ENCODE measurements around the gene ZNF521.

DNA sequence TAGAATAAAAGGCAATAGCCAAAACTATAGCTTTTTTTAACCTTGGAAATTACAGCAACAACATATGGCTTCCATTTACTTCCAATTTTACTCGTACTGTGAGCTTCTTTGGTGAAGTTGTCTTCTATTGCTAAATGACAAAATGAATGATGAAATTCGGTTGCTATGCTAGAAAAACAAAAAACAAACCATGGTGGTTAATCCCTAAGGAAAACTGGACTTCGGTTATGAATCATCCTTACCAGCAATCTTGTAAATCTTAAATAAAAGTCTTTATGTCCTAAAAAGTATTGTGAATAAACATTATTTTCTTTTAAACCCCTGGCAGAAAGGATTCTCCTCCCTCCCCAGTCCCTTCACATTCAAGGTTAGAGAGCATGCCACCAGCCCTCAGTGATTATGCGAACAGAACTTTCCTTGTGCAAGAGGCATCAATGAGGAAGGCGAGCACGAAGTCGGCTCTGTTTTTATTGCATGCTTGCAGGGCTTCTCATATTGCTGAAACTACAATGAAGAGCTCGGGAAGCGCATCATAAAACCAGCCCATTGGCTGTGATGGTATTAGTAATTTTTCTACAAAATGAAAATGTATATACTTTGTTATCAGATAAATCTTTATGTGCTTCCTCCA lies 62.9 kb downstream of the ZNF521 start:
- TF ChIP-seq, protein P1, sequence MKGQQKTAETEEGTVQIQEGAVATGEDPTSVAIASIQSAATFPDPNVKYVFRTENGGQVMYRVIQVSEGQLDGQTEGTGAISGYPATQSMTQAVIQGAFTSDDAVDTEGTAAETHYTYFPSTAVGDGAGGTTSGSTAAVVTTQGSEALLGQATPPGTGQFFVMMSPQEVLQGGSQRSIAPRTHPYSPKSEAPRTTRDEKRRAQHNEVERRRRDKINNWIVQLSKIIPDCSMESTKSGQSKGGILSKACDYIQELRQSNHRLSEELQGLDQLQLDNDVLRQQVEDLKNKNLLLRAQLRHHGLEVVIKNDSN (IDR thresholded peaks at IDR 0.05): no peak
- TF ChIP-seq RAD21 (IDR thresholded peaks at IDR 0.05; ENCODE audit: low read depth): no peak
- no peak for TF ChIP-seq EP300 (IDR thresholded peaks at IDR 0.05; ENCODE audit: borderline replicate concordance)
- TF ChIP-seq YY1 (IDR thresholded peaks at IDR 0.05; ENCODE audit: low read depth): no peak
- TF ChIP-seq MAX (IDR thresholded peaks at IDR 0.05): no peak
- TF ChIP-seq, protein P2, sequence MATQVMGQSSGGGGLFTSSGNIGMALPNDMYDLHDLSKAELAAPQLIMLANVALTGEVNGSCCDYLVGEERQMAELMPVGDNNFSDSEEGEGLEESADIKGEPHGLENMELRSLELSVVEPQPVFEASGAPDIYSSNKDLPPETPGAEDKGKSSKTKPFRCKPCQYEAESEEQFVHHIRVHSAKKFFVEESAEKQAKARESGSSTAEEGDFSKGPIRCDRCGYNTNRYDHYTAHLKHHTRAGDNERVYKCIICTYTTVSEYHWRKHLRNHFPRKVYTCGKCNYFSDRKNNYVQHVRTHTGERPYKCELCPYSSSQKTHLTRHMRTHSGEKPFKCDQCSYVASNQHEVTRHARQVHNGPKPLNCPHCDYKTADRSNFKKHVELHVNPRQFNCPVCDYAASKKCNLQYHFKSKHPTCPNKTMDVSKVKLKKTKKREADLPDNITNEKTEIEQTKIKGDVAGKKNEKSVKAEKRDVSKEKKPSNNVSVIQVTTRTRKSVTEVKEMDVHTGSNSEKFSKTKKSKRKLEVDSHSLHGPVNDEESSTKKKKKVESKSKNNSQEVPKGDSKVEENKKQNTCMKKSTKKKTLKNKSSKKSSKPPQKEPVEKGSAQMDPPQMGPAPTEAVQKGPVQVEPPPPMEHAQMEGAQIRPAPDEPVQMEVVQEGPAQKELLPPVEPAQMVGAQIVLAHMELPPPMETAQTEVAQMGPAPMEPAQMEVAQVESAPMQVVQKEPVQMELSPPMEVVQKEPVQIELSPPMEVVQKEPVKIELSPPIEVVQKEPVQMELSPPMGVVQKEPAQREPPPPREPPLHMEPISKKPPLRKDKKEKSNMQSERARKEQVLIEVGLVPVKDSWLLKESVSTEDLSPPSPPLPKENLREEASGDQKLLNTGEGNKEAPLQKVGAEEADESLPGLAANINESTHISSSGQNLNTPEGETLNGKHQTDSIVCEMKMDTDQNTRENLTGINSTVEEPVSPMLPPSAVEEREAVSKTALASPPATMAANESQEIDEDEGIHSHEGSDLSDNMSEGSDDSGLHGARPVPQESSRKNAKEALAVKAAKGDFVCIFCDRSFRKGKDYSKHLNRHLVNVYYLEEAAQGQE (IDR thresholded peaks at IDR 0.05; ENCODE audit: low read depth): no peak
- TF ChIP-seq TAF1 (IDR thresholded peaks at IDR 0.05; ENCODE audit: low read depth): no peak
- no peak for TF ChIP-seq EGR1 (IDR thresholded peaks at IDR 0.05)
- no peak for TF ChIP-seq TCF12 (IDR thresholded peaks at IDR 0.05; ENCODE audit: low read depth)
- TF ChIP-seq ZBTB7A (IDR thresholded peaks at IDR 0.05; ENCODE audit: low read depth): no peak
- TF ChIP-seq TEAD4 (IDR thresholded peaks at IDR 0.05): no peak
- TF ChIP-seq CREB1 (IDR thresholded peaks at IDR 0.05; ENCODE audit: low read depth): no peak
